Breast epithelium (tissue), 3 donors: ENCODE data around the gene TMEM132C.

Experiments
- POLR2A ChIP-seq: fragments of 450-650 bp; IDR thresholded peaks from one replicate; pipeline ENCODE4 v1.6.1; 2016; ENCODE audit warnings: antibody characterized with exemption, mild to moderate bottlenecking, moderate library complexity
- POLR2AphosphoS5 ChIP-seq, 3 donors: sonication (generic); formaldehyde crosslinking; IDR thresholded peaks; one replicate each; pipeline ENCODE4 v1.6.1; 2017; ENCODE audit warnings: antibody characterized with exemption in 3 of 3
- TF ChIP-seq, protein P1 (sequence below), 3 donors: fragments of 450-650 bp; IDR thresholded peaks; one replicate each; pipeline ENCODE4 v1.5.1; 2016 to 2017; ENCODE audit warnings: antibody characterized with exemption in 3 of 3, mild to moderate bottlenecking in 3 of 3, moderate library complexity in 3 of 3

DNA sequence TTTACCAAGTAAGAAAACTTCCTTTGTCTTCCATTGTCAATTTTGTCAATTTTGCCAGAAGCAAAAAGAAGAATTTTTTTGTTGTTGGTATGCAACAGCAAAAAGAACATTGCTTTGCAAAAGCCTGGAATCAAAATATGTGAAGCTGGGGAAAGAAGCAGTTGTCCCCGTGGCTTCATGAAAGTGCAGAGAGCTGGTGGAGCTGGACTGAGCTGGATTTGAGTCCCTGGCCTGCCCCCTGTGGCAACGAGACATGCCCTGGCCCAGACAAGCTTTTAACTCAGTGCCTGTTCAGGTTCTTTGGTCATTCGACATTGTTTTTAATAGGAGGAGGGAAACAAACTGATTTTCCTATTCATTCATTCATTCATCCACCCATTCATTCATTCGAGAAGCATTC lies 486.5 kb downstream of the TMEM132C start:
- TF ChIP-seq, protein P1, sequence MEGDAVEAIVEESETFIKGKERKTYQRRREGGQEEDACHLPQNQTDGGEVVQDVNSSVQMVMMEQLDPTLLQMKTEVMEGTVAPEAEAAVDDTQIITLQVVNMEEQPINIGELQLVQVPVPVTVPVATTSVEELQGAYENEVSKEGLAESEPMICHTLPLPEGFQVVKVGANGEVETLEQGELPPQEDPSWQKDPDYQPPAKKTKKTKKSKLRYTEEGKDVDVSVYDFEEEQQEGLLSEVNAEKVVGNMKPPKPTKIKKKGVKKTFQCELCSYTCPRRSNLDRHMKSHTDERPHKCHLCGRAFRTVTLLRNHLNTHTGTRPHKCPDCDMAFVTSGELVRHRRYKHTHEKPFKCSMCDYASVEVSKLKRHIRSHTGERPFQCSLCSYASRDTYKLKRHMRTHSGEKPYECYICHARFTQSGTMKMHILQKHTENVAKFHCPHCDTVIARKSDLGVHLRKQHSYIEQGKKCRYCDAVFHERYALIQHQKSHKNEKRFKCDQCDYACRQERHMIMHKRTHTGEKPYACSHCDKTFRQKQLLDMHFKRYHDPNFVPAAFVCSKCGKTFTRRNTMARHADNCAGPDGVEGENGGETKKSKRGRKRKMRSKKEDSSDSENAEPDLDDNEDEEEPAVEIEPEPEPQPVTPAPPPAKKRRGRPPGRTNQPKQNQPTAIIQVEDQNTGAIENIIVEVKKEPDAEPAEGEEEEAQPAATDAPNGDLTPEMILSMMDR (IDR thresholded peaks at IDR 0.05) = no peak
- TF ChIP-seq POLR2A (no peak), POLR2AphosphoS5 (IDR thresholded peaks at IDR 0.05) (no peak)
